A549 treated with AZD9567 at 1 μM for 4 hours (cell line): ENCODE measurements around the gene PIK3C2A. TPM values are rescaled to one million over a fixed set of nuclear protein-coding genes. Genes with fewer than 3 reads are reported as not detected.

Experiments used
- total RNA-seq: library from RNA; stranded (reverse); fragments of 200-300 nt; extraction: Qiagen RNA extraction; gene quantifications from 5 replicates; pipeline ENCODE4 v1.2.3, GENCODE V29; 2022; ENCODE audit not compliant: insufficient read depth

PIK3C2A gene, protein sequence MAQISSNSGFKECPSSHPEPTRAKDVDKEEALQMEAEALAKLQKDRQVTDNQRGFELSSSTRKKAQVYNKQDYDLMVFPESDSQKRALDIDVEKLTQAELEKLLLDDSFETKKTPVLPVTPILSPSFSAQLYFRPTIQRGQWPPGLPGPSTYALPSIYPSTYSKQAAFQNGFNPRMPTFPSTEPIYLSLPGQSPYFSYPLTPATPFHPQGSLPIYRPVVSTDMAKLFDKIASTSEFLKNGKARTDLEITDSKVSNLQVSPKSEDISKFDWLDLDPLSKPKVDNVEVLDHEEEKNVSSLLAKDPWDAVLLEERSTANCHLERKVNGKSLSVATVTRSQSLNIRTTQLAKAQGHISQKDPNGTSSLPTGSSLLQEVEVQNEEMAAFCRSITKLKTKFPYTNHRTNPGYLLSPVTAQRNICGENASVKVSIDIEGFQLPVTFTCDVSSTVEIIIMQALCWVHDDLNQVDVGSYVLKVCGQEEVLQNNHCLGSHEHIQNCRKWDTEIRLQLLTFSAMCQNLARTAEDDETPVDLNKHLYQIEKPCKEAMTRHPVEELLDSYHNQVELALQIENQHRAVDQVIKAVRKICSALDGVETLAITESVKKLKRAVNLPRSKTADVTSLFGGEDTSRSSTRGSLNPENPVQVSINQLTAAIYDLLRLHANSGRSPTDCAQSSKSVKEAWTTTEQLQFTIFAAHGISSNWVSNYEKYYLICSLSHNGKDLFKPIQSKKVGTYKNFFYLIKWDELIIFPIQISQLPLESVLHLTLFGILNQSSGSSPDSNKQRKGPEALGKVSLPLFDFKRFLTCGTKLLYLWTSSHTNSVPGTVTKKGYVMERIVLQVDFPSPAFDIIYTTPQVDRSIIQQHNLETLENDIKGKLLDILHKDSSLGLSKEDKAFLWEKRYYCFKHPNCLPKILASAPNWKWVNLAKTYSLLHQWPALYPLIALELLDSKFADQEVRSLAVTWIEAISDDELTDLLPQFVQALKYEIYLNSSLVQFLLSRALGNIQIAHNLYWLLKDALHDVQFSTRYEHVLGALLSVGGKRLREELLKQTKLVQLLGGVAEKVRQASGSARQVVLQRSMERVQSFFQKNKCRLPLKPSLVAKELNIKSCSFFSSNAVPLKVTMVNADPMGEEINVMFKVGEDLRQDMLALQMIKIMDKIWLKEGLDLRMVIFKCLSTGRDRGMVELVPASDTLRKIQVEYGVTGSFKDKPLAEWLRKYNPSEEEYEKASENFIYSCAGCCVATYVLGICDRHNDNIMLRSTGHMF (N-terminal part only)
- 8.7 to 17.0 TPM (median 15.5 TPM) in 5 replicates for total RNA-seq

DNA sequence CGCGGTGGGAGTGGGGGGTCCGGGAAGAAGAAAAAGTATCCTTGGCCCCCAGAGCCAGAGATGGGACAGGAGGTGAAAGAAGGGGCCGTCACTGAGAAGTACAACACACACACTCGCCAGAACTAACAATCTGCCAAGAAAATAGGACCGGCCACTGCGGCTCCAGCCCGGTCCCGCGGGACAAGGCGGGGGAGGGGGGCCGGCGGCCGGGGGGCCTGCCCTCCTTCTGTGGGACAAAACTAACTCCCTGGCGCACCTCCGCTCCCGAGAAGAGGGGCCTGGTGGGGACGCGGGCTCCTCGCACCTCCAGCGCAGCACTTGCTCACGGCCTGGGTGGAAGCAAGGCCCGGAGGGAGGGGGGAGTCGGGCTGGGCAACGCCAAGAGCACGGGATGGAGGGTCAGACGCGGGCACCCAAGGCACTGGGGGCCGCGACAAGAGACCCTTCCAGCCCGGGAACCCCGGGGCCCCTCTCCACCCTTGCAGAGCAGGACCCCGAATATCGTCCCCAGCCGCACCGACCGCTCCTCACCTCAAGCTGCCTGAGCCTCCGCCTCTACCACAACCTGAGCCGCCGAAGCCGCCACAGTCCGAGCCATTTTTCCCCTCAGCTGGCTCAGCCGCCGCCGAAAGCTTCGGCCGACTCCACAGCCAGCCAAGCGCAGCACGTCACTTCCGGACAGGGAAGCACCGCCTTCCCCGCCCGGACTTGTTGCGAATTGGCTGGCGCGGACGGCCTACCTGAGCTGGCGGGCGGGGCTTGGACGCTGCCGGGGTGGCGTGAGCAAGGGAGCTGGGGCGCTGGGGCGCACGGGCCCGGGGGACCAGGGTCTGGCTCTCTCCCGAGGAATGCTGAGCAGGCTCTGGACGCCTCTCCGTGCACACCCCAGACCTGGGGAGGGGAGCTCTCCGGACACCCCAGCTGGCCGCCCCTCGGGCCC is at the start of gene PIK3C2A:
TSS of gene PIK3C2A (minus strand) at position 670 of the 940 bp plus-strand sequence. CDS start 38,245 bp downstream, outside the sequence.

Other genes starting within 250 kb of the PIK3C2A start
- gene PLEKHA7, start 193.6 kb downstream of the PIK3C2A start, total RNA-seq: 34.4 to 42.5 TPM (median 41.0 TPM) in 5 replicates
- 1,564 to 1,839 TPM (median 1,603 TPM) in 5 replicates for gene RPS13, start 130.3 kb downstream of the PIK3C2A start, total RNA-seq
- gene NUCB2, start 68.8 kb upstream of the PIK3C2A start, total RNA-seq: 27.7 to 35.6 TPM (median 32.0 TPM) in 5 replicates
- gene NCR3LG1, start 143.8 kb upstream of the PIK3C2A start, total RNA-seq: 1.8 to 2.9 TPM (median 2.6 TPM) in 5 replicates
- 1.3 to 3.0 TPM (median 2.8 TPM) in 5 replicates for gene KCNJ11, start 180.7 kb upstream of the PIK3C2A start, total RNA-seq